Astrocyte of the hippocampus (primary cell): ENCODE measurements around the gene DIPK1C.
"Not testable (repeated sequence)": the region's sequence is repeated elsewhere in the genome, so short reads cannot be mapped to it uniquely, and the experiment has no call there.

Experiments
- DNase-seq: peaks from one replicate; pipeline ENCODE4 v3.0.0; 2011; ENCODE audit warnings: low read depth, low spot score

The DIPK1C gene

GRCh38 chr18:74457043-74457724, at the start of gene DIPK1C:
Gene DIPK1C, minus strand, starts transcription at chr18:74457308. Its CDS starts 49 bp downstream, at chr18:74457259.
- DNase-seq = peak; percentile 49

DNA sequence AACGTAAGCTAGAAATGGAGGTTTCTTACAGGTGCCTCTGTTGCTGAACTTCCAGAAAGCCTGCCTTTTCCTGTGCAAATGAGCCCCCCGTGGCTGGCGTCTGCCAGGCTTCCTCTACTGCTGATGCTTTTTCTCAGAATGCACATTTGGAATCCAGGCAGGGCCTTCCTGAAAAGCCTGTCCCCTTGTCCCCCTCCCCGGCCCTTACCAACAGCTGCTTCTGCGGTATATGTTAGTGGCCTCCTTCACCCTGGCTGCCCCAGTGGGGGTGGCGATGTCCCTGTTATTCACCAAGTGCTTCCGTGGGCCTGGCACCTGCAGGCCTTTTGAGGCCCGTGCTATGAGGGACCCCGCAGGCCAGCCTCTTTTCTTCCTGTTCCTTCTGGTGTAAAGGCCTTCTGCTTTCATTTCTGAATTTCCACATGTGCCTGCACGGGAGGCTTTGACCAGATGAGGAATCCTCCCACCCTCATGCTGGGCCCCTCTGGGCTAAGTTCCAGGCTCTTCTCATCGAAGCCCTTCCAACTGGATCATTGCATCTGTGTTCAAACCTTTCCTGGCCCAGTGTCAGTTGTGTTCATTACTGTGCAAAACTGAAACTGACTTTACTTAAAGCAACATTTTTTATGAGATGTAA, 49.5 kb upstream of the DIPK1C start:
- no peak for DNase-seq

DNA sequence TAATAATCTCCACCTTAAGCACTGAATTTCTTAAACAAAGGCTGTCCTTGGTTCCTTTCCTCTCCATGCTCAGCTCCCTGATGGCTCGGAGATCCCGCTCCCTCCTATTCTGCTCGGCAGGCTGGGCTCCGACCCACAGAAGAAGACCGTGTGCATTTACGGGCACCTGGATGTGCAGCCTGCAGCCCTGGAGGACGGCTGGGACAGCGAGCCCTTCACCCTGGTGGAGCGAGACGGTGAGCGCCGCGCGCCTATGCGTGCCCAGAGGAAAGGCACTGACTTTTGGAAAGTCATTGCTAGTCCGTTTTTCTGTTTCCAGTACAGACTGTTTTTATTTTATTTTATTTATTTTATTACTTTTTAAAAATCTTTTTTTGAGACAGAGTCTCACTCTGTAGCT, 48.7 kb upstream of the DIPK1C start:
- no peak for DNase-seq

DNA sequence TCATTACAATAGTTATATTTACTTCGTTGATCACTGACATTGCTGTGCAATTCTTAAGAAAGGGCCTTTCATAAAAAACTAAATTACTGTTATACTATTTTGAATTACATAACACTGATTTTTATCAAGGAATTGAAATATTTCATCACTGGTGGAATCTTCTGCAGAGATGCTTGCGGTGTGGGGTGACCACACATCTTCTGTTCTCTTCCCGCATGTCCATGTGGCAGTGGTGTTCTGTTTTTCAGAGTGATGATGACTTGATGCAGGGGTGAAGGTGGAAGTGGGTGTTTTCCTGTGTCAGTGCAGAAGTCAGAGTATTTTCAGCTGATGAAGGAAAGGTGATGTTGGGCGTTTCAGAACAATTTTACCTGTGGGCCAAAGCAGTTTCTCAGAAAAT, 46.0 kb upstream of the DIPK1C start:
- no peak for DNase-seq

DNA sequence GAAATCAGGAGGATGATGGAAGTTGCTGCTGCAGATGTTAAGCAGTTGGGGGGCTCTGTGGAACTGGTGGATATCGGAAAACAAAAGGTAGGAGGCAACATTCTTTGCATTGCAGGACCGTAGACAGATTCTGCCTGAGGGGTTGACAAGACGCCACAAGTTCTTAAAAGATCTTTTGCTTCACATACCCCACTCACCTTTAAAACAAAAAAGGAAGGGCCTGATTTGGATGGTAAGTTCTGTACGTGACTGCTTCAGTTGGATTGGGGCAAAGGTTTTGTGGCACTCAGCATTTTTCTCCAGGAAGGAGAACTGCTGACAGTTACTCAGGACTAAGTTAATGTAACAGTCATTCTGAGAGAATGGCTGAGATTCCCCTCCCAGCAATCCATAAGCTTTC, 44.3 kb upstream of the DIPK1C start:
- no peak for DNase-seq

GRCh38 chr18:74500774-74501173, 43.7 kb upstream of the DIPK1C start:
- not testable (repeated sequence) for DNase-seq

- no peak for DNase-seq
Observed at GRCh38 chr18:74500372-74500771, 43.3 kb upstream of the DIPK1C start.

DNA sequence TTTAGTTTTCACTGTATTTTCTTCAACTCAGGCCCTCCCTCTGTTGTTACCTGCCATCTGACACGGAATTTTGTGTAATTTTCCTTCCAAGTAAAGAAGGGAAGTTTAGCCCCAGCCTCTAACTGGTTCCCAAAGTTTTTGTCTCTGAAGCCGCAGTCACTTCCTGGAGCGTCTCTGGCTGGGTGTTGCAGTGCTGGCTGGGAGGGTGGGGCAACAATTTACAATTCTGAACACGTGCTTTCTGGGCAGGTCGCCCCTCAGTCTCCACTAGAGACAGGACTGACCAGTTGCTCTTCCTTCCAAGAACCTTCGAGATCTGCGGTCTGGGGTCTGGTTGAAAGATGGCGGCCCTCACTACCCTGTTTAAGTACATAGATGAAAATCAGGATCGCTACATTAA, 42.5 kb upstream of the DIPK1C start:
- DNase-seq = peak; percentile 53

DNA sequence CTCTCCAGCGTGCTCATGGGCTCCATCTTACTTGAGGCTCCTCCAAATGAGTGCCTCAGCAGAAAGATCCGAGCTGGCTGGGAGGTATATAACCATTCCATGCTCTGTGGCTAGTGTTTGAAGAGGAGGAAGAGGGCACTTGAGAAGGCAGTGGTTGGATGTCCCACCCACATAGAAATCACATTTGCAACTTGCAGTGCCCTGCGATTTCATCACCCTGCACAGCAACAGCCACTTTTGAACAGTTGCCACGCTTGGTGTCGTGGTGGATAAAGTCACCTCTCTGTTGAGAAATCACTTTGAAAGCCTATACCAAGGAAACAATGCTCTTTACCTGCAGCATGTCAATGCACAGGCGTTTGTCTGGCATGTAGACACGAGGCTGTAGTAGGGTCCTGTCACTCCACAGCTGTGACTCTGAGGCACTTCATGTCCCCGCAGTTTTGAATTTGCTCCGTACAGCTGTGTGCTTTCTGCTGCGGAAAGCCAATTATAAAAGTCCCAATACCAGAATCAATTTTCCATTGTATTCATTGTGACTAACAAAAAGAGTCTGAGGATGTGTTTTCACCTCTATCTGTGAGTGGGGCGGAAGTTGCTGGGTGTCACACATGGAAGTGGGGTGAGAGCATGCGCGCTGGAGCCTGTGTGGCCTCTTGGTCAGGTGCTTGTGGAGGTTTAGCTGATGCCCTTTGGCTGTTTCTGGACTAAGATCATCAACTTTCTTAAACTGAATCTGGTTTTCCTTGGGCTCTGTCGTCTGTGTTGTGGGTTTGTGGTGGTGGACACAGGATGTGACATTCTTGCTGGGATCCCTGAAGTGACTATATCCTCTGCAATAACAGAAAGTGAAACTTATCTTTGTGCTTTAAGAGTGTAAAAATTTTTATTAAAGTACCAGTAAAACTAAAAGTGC, 41.9 kb upstream of the DIPK1C start:
- DNase-seq = no peak

GRCh38 chr18:74497778-74498177, 40.7 kb upstream of the DIPK1C start:
- no peak for DNase-seq

GRCh38 chr18:74497324-74497676, 40.2 kb upstream of the DIPK1C start:
- DNase-seq = no peak

DNA sequence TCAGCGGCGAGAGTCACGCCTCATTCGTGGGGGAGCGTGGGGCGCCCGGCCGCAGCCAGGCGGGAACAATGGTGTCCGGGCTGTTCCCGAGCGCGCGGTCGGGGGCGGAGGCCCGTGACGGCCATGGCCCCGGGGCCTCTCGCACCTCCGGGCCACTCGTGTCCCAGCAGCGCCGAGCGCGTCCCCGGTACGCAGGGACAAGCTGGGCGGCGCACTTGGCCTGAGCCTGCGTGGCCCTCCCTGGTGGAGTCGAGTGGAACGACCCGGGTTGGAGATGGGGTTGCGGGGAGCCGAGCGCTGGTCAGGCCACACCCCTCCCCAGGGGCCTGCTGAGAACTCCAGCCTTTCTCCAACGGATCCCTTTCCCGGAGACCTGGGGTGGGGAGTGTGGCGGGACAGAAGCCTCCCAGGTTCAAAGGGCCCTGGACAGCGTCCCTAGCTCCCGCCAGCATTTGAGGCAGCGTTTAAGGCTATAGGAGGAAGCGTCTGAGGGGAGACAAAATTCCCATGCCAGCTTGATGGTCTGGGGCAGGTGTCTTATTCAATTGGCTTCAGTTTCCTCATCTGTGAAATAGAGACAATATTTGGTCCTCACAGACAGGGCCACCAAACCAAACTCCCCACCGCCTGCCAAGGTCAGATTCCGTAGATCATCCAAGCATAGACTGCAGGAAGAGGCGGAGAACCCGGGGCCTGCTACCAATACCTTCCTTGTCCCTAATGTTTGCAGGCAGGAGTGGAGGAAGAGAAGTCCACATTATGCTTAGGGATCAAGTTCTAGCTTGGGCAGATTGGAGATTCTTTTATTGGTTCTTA, 39.6 kb upstream of the DIPK1C start:
- DNase-seq = peak; percentile 77

DNA sequence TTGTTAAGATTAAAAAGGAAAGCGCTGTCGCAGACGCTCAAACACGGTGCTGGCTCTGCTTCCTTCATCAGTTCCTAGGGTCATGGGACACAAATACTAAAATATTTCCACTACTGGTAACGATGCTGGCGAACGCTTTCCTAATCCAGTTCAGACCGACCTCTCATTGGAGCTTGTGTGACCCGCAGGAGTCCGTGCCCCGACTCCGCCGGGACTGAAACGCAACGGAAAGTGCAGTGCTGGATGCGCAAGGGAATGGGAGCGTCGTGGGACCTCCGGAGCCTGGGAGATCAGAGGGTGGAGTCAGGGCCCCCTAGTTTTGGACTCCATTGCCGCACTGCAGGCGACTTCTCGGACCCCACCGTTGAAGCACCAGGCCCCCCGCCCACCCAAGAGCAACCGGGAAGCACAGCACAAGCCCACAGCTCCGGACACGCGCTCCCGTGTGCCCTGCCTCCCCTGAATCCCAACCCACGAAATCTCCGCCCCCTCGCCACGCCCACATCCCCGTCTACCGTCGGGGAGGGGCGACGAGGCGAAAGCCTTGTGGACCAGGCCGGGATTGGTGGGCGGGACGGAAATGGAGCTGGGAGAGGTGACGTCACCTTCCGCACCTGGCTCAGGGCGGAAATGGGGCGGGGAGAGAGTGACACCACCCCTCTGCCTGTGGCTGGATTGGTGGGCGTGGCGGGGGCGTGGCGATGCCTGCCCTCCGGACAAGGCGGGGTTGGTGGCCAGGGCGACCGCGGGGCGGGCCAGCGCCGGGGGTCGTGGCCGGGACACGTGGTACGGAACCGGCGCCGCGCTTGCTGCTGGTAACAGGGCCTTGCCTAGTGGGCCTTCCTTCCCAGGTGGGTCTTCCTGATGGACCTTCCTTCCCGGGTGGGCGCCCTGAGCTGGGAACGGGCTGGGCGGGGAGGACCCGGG, 38.7 kb upstream of the DIPK1C start, which contains the start of gene CNDP2:
Gene CNDP2, plus strand, starts transcription at position 783 of the 927 bp plus-strand sequence. CDS start 3,611 bp downstream, outside the sequence.
- DNase-seq = peak; percentile 100

DNA sequence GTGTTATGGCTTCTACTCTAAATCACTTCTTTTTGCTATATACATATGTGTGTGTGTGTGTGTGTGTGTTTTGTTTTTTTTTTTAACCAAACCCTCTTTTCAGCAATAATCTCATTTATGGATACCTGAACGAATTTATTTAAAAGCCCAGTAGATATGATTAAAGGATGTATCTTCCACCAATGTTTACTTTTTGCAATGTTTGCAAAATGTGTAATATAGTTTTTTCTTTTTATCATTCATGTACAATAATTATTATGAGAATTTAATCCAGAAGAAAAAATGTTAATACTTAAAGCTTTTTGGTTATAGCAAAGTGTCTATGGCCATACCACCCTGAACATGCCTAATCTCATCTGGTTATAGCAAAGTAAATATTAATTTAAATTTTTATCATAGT, 37.4 kb upstream of the DIPK1C start:
- no peak for DNase-seq

- DNase-seq = peak; percentile 85
Observed at GRCh38 chr18:74493689-74494088, 36.6 kb upstream of the DIPK1C start.

DNA sequence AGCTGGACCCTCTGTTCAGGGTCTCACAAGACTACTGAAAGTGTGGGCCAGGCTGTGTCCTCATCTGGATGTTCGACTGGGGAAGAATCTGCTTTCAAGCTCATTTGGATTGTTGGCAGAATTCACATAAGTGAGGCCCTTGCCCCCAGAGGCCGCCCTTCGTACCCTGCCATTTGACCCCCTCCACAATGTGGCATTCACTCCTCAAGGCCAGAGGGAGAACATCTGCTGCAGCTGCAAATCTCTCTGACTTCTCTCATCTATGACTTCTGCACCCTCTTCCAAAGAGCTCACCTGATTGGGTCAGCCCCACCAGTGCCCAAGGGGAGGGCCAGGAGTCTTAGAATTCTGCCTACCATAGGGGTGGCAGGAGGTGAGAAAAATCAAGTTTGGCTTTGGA, 35.2 kb upstream of the DIPK1C start:
- no peak for DNase-seq

- peak; percentile 91 for DNase-seq
Observed at GRCh38 chr18:74489676-74490075, 32.6 kb upstream of the DIPK1C start.

DNA sequence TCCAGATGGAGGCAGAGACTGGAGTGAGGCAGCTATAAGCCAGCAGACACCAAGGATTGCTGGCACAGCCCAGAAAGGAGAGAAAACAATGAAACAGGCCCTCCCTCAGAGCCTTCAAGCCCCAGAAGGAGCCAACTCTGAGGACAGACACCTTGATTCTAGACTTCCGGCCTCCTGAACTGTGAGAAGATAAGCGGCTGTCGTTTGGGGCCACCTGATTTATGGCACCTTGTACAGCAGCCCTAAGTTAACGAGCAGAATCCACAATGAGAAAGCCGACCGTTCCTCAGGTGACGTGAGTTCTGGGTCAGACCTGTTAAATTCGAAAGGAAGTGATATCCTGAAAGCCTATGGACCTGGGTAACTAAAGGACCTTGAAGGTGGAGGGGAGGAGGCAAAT, 31.8 kb upstream of the DIPK1C start:
- DNase-seq = no peak

GRCh38 chr18:74488354-74488753, 31.2 kb upstream of the DIPK1C start:
- DNase-seq = no peak

DNA sequence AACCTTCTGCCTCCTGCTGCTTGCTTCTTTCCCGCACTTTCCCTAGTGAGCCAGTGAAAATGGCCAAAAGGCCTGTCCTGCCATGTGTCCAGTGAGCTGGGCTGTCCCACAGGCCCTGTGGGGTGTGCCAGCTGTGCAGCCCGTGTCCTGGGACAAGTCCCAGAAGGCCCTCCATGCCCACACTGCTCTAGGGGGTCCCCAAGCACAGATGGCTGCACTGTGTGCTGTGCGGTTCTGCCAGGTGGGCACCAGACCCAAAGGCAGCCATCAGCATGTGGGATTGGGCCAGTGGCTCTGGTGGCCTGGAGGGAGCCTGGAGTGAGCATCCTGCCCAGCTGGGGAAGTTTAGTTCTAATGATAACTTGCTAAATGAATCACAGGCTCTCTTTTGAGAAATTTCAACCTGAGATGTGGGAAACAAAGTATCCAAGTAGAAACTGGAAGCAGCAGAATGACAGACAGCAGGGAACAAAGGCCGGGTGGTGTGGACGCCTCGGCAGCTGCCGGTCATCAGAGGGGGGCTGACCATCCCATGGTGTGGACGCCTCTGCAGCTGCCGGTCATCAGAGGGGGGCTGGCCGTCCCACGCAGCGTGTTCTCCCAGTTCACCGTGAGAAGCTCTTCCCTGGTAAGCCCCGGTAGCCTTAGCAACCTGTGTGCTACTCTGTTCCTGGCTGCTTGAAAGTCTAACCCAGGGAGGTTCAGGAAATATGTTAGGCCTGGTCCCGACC, 29.2 kb upstream of the DIPK1C start:
- no peak for DNase-seq
